HEK293 (cell line): Measurements from ENCODE around the gene COP1.
A peak's percentile ranks its signal among the peaks of the same experiment; 100 is the strongest.
"Not testable (repeated sequence)": the region's sequence is repeated elsewhere in the genome, so short reads cannot be mapped to it uniquely, and the experiment has no call there.

ENCODE experiments used
- CTCF ChIA-PET: fragments of 350-600 bp; formaldehyde crosslinking; extraction: SDS; loops from one replicate; lab custom pipeline; 2021; ENCODE audit warnings: antibody characterized with exemption; lab: Yijun Ruan, JAX
- POLR2A ChIA-PET: fragments of 300-600 bp; formaldehyde crosslinking; extraction: SDS; loops from one replicate; lab custom pipeline; 2020; ENCODE audit warnings: antibody characterized with exemption, inconsistent platforms; lab: Yijun Ruan, JAX
- H3K27ac ChIP-seq: fragments of 200-500 bp; sonication (Bioruptor generic); 2 replicates; pipeline ENCODE4 v1.5.1; 2014; ENCODE audit warnings: low read depth, low read length, control low read depth, inconsistent platforms; ENCODE audit errors: extremely low read depth
- H3K36me3 ChIP-seq, 2 experiments: fragments of 200-500 bp in 1 of 2; sonication (Bioruptor generic) in 1 of 2; 1 replicate in 1 of 2; 2 replicates in 1 of 2; pipeline ENCODE4 v1.5.1; 2014 to 2017; ENCODE audit warnings: inconsistent platforms in 2 of 2, low read length in 2 of 2; ENCODE audit not compliant: control insufficient read depth in 2 of 2, insufficient read depth in 1 of 2
- H3K4me1 ChIP-seq: fragments of 200-500 bp; sonication (Bioruptor generic); 2 replicates; pipeline ENCODE4 v1.5.1; 2014; ENCODE audit warnings: mild to moderate bottlenecking, low read length, inconsistent platforms; ENCODE audit not compliant: control insufficient read depth, insufficient read depth
- H3K4me3 ChIP-seq: 2 replicates; pipeline ENCODE4 v1.5.1; 2011; ENCODE audit warnings: low read depth, mild to moderate bottlenecking, control low read depth, low read length, moderate library complexity
- H3K9me3 ChIP-seq: fragments of 200-500 bp; sonication (Bioruptor generic); 2 replicates; pipeline ENCODE4 v1.5.1; 2014; ENCODE audit warnings: low read depth, low read length, inconsistent platforms; ENCODE audit not compliant: control insufficient read depth, insufficient read depth
- BCL11B ChIP-seq: fragments of 450-650 bp; formaldehyde crosslinking; IDR thresholded peaks from 2 replicates; pipeline ENCODE4 v1.5.1; 2016; ENCODE audit warnings: low read depth, missing biosample characterization, missing genetic modification characterization
- GLI4 ChIP-seq: fragments of 450-650 bp; formaldehyde crosslinking; IDR thresholded peaks from 2 replicates; pipeline ENCODE4 v1.5.1; 2016; ENCODE audit warnings: missing biosample characterization, missing genetic modification characterization
- HOXA7 ChIP-seq: sonication (generic); formaldehyde crosslinking; IDR thresholded peaks from 2 replicates; pipeline ENCODE4 v1.8.1; 2022; ENCODE audit warnings: missing genetic modification reagents, borderline replicate concordance
- KLF10 ChIP-seq: fragments of 450-650 bp; IDR thresholded peaks from 2 replicates; pipeline ENCODE4 v1.5.1; 2018; ENCODE audit warnings: missing biosample characterization, mild to moderate bottlenecking, missing genetic modification characterization
- KLF17 ChIP-seq: fragments of 450-650 bp; formaldehyde crosslinking; IDR thresholded peaks from 2 replicates; pipeline ENCODE4 v1.5.1; 2016; ENCODE audit warnings: missing biosample characterization, missing genetic modification characterization
- PRDM1 ChIP-seq: fragments of 450-650 bp; formaldehyde crosslinking; IDR thresholded peaks from 2 replicates; pipeline ENCODE4; 2016; ENCODE audit warnings: missing biosample characterization, missing genetic modification characterization
- PRDM10 ChIP-seq: fragments of 450-650 bp; formaldehyde crosslinking; IDR thresholded peaks from 2 replicates; pipeline ENCODE4 v1.5.1; 2016; ENCODE audit warnings: missing biosample characterization, missing genetic modification characterization
- RBAK ChIP-seq: fragments of 450-650 bp; formaldehyde crosslinking; IDR thresholded peaks from 2 replicates; pipeline ENCODE4 v1.5.1; 2016; ENCODE audit warnings: missing biosample characterization, missing genetic modification characterization
- SETDB1 ChIP-seq: IDR thresholded peaks from one replicate; pipeline ENCODE4 v1.6.1; 2017; ENCODE audit warnings: mild to moderate bottlenecking, low read length, moderate library complexity, mixed read lengths; ENCODE audit not compliant: insufficient read length
- ZBTB1 ChIP-seq: fragments of 450-650 bp; formaldehyde crosslinking; IDR thresholded peaks from 2 replicates; pipeline ENCODE4 v1.5.1; 2016; ENCODE audit warnings: missing biosample characterization, missing genetic modification characterization
- ZBTB6 ChIP-seq: fragments of 450-650 bp; formaldehyde crosslinking; IDR thresholded peaks from 2 replicates; pipeline ENCODE4 v1.5.1; 2017; ENCODE audit warnings: missing biosample characterization, missing genetic modification characterization
- ZEB2 ChIP-seq: fragments of 450-650 bp; formaldehyde crosslinking; IDR thresholded peaks from 2 replicates; pipeline ENCODE4 v1.5.1; 2016; ENCODE audit warnings: missing biosample characterization, missing genetic modification characterization
- ZFP41 ChIP-seq: fragments of 450-650 bp; formaldehyde crosslinking; IDR thresholded peaks from 2 replicates; pipeline ENCODE4 v1.5.1; 2016; ENCODE audit warnings: missing biosample characterization, missing genetic modification characterization, borderline replicate concordance
- ZNF157 ChIP-seq: fragments of 450-650 bp; formaldehyde crosslinking; IDR thresholded peaks from 2 replicates; pipeline ENCODE4 v1.5.1; 2016; ENCODE audit warnings: missing biosample characterization, missing genetic modification characterization
- ZNF23 ChIP-seq: fragments of 450-650 bp; formaldehyde crosslinking; IDR thresholded peaks from 2 replicates; pipeline ENCODE4 v1.5.1; 2016; ENCODE audit warnings: missing biosample characterization, missing genetic modification characterization, borderline replicate concordance
- ZNF239 ChIP-seq: fragments of 450-650 bp; formaldehyde crosslinking; IDR thresholded peaks from 2 replicates; pipeline ENCODE4 v1.5.1; 2016; ENCODE audit warnings: missing biosample characterization, missing genetic modification characterization
- ZNF24 ChIP-seq: fragments of 450-650 bp; formaldehyde crosslinking; IDR thresholded peaks from 2 replicates; pipeline ENCODE4 v1.5.1; 2016; ENCODE audit warnings: missing biosample characterization, missing genetic modification characterization
- ZNF248 ChIP-seq: fragments of 450-650 bp; formaldehyde crosslinking; IDR thresholded peaks from 2 replicates; pipeline ENCODE4 v1.5.1; 2017; ENCODE audit warnings: missing biosample characterization, missing genetic modification characterization
- ZNF335 ChIP-seq: fragments of 450-650 bp; formaldehyde crosslinking; conservative IDR thresholded peaks from 2 replicates; pipeline ENCODE4 v1.5.1; 2016; ENCODE audit warnings: missing biosample characterization, missing genetic modification characterization
- ZNF341 ChIP-seq: fragments of 450-650 bp; formaldehyde crosslinking; IDR thresholded peaks from 2 replicates; pipeline ENCODE4; 2016; ENCODE audit warnings: low read depth, missing biosample characterization, missing genetic modification characterization
- ZNF394 ChIP-seq: fragments of 450-650 bp; formaldehyde crosslinking; IDR thresholded peaks from 2 replicates; pipeline ENCODE4 v1.5.1; 2016; ENCODE audit warnings: missing biosample characterization, missing genetic modification characterization, mild to moderate bottlenecking, moderate library complexity, borderline replicate concordance
- ZNF449 ChIP-seq: fragments of 450-650 bp; formaldehyde crosslinking; IDR thresholded peaks from 2 replicates; pipeline ENCODE4 v1.5.1; 2017; ENCODE audit warnings: missing biosample characterization, mild to moderate bottlenecking, missing genetic modification characterization, moderate library complexity
- ZNF510 ChIP-seq: fragments of 450-650 bp; formaldehyde crosslinking; IDR thresholded peaks from 2 replicates; pipeline ENCODE4 v1.5.1; 2018; ENCODE audit warnings: mild to moderate bottlenecking, missing genetic modification characterization, missing biosample characterization; ENCODE audit not compliant: insufficient replicate concordance
- ZNF600 ChIP-seq: fragments of 450-650 bp; formaldehyde crosslinking; IDR thresholded peaks from 2 replicates; pipeline ENCODE4 v1.5.1; 2016; ENCODE audit warnings: missing biosample characterization, missing genetic modification characterization
- ZNF623 ChIP-seq: fragments of 450-650 bp; formaldehyde crosslinking; IDR thresholded peaks from 2 replicates; pipeline ENCODE4 v1.5.1; 2016; ENCODE audit warnings: missing biosample characterization, missing genetic modification characterization
- ZNF626 ChIP-seq: fragments of 450-650 bp; sonication (Bioruptor Pico); formaldehyde crosslinking; IDR thresholded peaks from 2 replicates; pipeline ENCODE4 v1.5.1; 2018; ENCODE audit warnings: missing biosample characterization, missing genetic modification characterization, inconsistent platforms
- ZNF664 ChIP-seq: fragments of 450-650 bp; formaldehyde crosslinking; IDR thresholded peaks from 2 replicates; pipeline ENCODE4 v1.5.1; 2016; ENCODE audit warnings: missing biosample characterization, missing genetic modification characterization
- ZNF670 ChIP-seq: fragments of 450-650 bp; formaldehyde crosslinking; IDR thresholded peaks from 2 replicates; pipeline ENCODE4 v1.5.1; 2016; ENCODE audit warnings: missing biosample characterization, missing genetic modification characterization, low read depth
- ZNF701 ChIP-seq: fragments of 450-650 bp; formaldehyde crosslinking; IDR thresholded peaks from 2 replicates; pipeline ENCODE4 v1.5.1; 2016; ENCODE audit warnings: missing biosample characterization, missing genetic modification characterization

COP1 gene

GRCh38 chr1:176205332-176205914 lies 1.7 kb downstream of the COP1 start (continued):
- TF ChIP-seq ZNF449 (tag by site-specific recombination) (no peak), ZNF24 (no peak), ZNF623 (tag by site-specific recombination) (no peak), ZNF248 (tag by site-specific recombination) (no peak), ZBTB6 (tag by site-specific recombination) (no peak), ZNF664 (tag by site-specific recombination) (peak; percentile 23; the same call in 1 of the 2 replicates), SETDB1 (no peak), PRDM1 (tag by site-specific recombination) (peak; percentile 82), ZNF510 (no peak), ZNF626 (no peak), ZBTB1 (no peak), ZNF670 (tag by site-specific recombination) (no peak)

- H3K27ac ChIP-seq, H3K9me3 ChIP-seq, POLR2A ChIA-PET, H3K36me3 ChIP-seq, CTCF ChIA-PET, H3K4me1 ChIP-seq: not testable (repeated sequence)
- TF ChIP-seq ZNF341 (tag by site-specific recombination) (peak; percentile 11; the same call in 1 of the 2 replicates), ZNF600 (peak; percentile 75), BCL11B (tag by site-specific recombination) (0 out of 2 replicates have a peak, but pooled peaks have one; percentile 15), ZEB2 (tag by site-specific recombination) (peak; percentile 23; the same call in 1 of the 2 replicates), PRDM10 (tag by site-specific recombination) (0 out of 2 replicates have a peak, but pooled peaks have one; percentile 31), ZNF335 (tag by site-specific recombination) (peak; percentile 28; the same call in 1 of the 2 replicates)
- H3K4me3 ChIP-seq = peak overlapping the region; percentile 16; the same call in 1 of the 2 replicates
Observed at GRCh38 chr1:176204655-176205054, 2.4 kb downstream of the COP1 start.

- Histone ChIP-seq H3K36me3 (no peaks in the 10 kb centered on the region), H3K4me1 (peaks cover 6% of the 10 kb centered on the region), H3K9me3 (no peaks in the 10 kb centered on the region), H3K27ac (no peak overlapping the region), H3K4me3 (no peak overlapping the region)
- ChIA-PET POLR2A (no interaction called here), CTCF (interaction anchor here (0.6 kb wide), 2 partner anchors 183 to 1078 kb away, joined by 3 to 4 read pairs; no protein-coding TSS in a partner anchor)
- TF ChIP-seq KLF10 (tag by site-specific recombination) = no peak
- no peak for TF ChIP-seq ZNF23 (tag by site-specific recombination)
- no peak for TF ChIP-seq ZNF394 (tag by site-specific recombination)
- no peak for TF ChIP-seq KLF17 (tag by site-specific recombination)
- TF ChIP-seq HOXA7 = no peak
- TF ChIP-seq ZNF239 (tag by site-specific recombination) = no peak
- TF ChIP-seq GLI4 (tag by site-specific recombination) = no peak
- no peak for TF ChIP-seq ZFP41 (tag by site-specific recombination)
- no peak for TF ChIP-seq ZNF701 (tag by site-specific recombination)
- TF ChIP-seq RBAK (tag by site-specific recombination) = no peak
- TF ChIP-seq ZNF157 = no peak
Observed at GRCh38 chr1:176203735-176204134, 3.4 kb downstream of the COP1 start.
